ENCODE results near the gene AQP9. TPM values are rescaled to one million over a fixed set of nuclear protein-coding genes. Genes with fewer than 3 reads are reported as not detected.
"Not testable (repeated sequence)": the region's sequence is repeated elsewhere in the genome, so short reads cannot be mapped to it uniquely, and the experiment has no call there.

Gene AQP9
- total RNA-seq, 2 donors from 2014 or later, result 0.17 to 0.18 TPM

DNA sequence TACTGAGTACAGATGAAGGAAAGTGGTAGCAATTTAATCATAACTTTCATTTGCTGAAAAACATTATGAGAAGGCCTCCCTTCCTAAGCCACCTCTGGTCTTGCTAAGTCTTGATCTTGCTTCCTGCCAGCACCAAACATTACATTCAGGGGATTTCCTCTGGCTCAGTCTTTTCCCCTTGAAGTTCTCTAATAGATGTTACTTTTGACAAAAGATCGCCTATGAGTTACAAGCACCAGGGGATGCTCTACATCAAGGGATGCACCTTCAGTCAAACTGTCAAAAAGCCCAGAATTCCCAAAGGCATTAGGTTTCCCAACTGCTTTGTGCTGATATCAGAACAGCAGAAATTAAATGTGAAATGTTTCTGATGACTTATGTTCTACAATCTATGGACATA is 47.3 kb downstream of the AQP9 start:
- Histone ChIP-seq H3K27me3 (replicated peaks; ENCODE audit: insufficient read depth) (no peaks in the 10 kb centered on the region), H3K4me1 (replicated peaks) (no peaks in the 10 kb centered on the region), H3K9me3 (no peaks in the 10 kb centered on the region), H3K36me3 (no peaks in the 10 kb centered on the region), H3K4me3 (no peak overlapping the region), H3K27ac (no peak overlapping the region)
- intact Hi-C loops (cut with DNase I), result loop anchor here (10.0 kb wide), 1 partner anchor 321 kb away; no protein-coding TSS in a partner anchor
- WGBS, result 76% methylated on average over 1 of the region's 1 CpG
- TF ChIP-seq POLR2A (IDR thresholded peaks at IDR 0.05) (no peak), POLR2AphosphoS5 (IDR thresholded peaks at IDR 0.05) (no peak)
- DNase-seq (ENCODE audit: low spot score), result no peak

DNA sequence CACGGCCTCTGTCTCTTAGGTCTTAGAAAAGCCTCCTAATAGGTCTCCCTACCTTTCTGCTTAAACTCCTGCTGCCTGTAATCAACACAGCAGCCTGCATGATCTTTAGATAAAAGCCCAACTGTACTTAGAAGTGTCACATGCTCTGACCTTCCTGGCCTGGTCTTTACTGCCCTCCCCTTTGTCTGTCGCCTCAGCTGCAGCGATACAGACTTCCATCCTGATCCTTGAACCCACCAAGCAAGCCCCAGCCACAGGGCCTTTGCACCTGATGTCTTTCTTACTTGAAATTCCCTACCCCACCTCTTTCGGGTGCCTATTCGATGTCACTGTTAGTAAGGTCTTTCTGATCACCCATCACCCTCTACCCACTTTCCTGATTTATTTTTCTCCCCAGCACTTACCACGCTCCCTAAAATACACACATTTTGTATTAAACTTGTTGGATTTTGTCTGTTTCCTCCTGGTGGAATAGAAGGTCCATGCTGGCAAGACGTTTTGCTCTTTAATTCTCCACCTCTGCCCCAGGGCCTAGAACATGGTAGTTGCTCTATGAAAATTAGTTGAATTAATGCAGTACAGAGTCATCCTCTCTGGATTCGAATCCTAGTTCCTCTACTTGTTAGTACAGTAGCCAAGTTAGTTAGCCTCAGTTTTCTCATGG is 51.1 kb downstream of the AQP9 start:
- H3K27me3 ChIP-seq (replicated peaks; ENCODE audit: insufficient read depth), result no peaks in the 10 kb centered on the region
- no peak for TF ChIP-seq POLR2AphosphoS5 (IDR thresholded peaks at IDR 0.05)
- TF ChIP-seq, protein P1, sequence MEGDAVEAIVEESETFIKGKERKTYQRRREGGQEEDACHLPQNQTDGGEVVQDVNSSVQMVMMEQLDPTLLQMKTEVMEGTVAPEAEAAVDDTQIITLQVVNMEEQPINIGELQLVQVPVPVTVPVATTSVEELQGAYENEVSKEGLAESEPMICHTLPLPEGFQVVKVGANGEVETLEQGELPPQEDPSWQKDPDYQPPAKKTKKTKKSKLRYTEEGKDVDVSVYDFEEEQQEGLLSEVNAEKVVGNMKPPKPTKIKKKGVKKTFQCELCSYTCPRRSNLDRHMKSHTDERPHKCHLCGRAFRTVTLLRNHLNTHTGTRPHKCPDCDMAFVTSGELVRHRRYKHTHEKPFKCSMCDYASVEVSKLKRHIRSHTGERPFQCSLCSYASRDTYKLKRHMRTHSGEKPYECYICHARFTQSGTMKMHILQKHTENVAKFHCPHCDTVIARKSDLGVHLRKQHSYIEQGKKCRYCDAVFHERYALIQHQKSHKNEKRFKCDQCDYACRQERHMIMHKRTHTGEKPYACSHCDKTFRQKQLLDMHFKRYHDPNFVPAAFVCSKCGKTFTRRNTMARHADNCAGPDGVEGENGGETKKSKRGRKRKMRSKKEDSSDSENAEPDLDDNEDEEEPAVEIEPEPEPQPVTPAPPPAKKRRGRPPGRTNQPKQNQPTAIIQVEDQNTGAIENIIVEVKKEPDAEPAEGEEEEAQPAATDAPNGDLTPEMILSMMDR (IDR thresholded peaks at IDR 0.05), result no peak
- TF ChIP-seq POLR2A (IDR thresholded peaks at IDR 0.05), result no peak
- DNase-seq (ENCODE audit: low spot score), result no peak
- intact Hi-C loops (cut with DNase I), result loop anchor here (10.0 kb wide), 1 partner anchor 324 kb away; no protein-coding TSS in a partner anchor
- H3K36me3 ChIP-seq, result no peaks in the 10 kb centered on the region
- WGBS, result 93% methylated on average over 8 of the region's 8 CpGs
- no peaks in the 10 kb centered on the region for H3K9me3 ChIP-seq
- no peaks in the 10 kb centered on the region for H3K4me1 ChIP-seq (replicated peaks)
- no peak overlapping the region for H3K27ac ChIP-seq
- no peak overlapping the region for H3K4me3 ChIP-seq

DNA sequence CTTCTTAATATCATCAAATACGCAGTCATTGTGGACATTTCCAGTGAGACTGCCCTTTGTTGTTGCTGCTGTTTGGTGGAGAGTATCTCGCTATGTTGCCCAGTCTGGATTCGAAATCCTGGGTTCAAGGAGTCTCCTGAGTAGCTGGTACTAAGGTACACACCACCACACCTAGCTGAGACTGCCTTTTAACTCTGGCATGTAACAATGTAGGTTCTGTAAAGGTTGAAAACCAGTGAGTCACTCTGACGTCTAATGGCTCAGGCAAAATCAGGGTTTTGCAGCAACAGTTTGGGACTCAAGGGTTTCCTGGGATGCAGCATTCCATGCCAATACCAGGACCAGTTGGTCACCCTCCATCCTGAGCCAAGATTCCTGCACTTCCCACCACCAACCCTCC is 52.2 kb downstream of the AQP9 start:
- no peaks in the 10 kb centered on the region for H3K36me3 ChIP-seq
- H3K4me1 ChIP-seq (replicated peaks), result no peaks in the 10 kb centered on the region
- no peak overlapping the region for H3K27ac ChIP-seq
- TF ChIP-seq POLR2A (IDR thresholded peaks at IDR 0.05) (no peak), POLR2AphosphoS5 (IDR thresholded peaks at IDR 0.05) (no peak)
- TF ChIP-seq, protein P1 (IDR thresholded peaks at IDR 0.05), result no peak
- no peak for DNase-seq (ENCODE audit: low spot score)
- WGBS, result 84% methylated on average over 4 of the region's 4 CpGs
- intact Hi-C loops (cut with DNase I), result no loop called here
- H3K9me3 ChIP-seq, result no peaks in the 10 kb centered on the region
- no peaks in the 10 kb centered on the region for H3K27me3 ChIP-seq (replicated peaks; ENCODE audit: insufficient read depth)
- H3K4me3 ChIP-seq, result no peak overlapping the region

DNA sequence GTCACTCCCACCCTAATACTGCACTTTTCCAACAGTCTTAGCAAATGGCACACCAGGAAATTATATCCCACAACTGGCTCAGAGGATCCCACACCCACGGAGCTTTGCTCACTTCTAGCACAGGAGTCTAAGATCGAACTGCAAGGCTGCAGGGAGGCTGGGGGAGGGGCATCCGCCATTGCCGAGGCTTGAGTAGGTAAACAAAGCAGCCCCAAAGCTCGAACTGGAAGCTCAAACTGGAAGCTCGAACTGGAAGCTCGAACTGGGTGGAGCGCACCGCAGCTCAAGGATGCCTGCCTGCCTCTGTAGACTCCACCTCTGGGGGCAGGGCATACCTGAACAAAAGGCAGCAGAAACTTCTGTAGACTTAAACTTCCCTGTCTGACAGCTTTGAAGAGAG is 55.5 kb downstream of the AQP9 start:
- H3K27me3 ChIP-seq (replicated peaks; ENCODE audit: insufficient read depth); H3K4me1 ChIP-seq (replicated peaks); H3K9me3 ChIP-seq; H3K4me3 ChIP-seq; H3K27ac ChIP-seq; DNase-seq (ENCODE audit: low spot score); H3K36me3 ChIP-seq; intact Hi-C loops (cut with DNase I): not testable (repeated sequence)
- WGBS, result 76% methylated on average over 9 of the region's 9 CpGs

DNA sequence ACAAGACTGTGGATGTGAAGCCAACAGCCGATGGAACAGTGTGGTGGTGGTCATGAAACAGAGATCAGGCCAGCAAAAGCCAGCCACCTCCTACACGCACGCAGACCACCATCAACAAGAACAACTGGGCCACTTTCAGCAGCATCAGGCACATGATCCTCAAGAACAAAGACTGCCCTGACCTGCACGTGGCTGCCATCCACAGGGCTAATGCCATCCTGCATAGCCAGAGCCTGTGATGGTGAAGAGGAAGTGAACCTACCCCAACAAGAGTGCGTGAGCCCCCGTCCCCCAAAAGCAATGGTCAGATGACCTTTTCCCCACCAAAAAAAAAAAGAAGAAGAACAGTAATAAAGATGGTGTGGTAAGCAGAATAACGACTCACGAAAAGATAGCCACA is 62.6 kb downstream of the AQP9 start:
- no peak for DNase-seq (ENCODE audit: low spot score)
- no peaks in the 10 kb centered on the region for H3K4me1 ChIP-seq (replicated peaks)
- H3K36me3 ChIP-seq, result no peaks in the 10 kb centered on the region
- TF ChIP-seq POLR2AphosphoS5 (IDR thresholded peaks at IDR 0.05) (no peak), POLR2A (IDR thresholded peaks at IDR 0.05) (no peak)
- TF ChIP-seq, protein P1 (IDR thresholded peaks at IDR 0.05), result no peak
- H3K27me3 ChIP-seq (replicated peaks; ENCODE audit: insufficient read depth), result no peaks in the 10 kb centered on the region
- no peak overlapping the region for H3K4me3 ChIP-seq
- WGBS, result 92% methylated on average over 8 of the region's 8 CpGs
- H3K9me3 ChIP-seq, result no peaks in the 10 kb centered on the region
- intact Hi-C loops (cut with DNase I), result no loop called here
- no peak overlapping the region for H3K27ac ChIP-seq

DNA sequence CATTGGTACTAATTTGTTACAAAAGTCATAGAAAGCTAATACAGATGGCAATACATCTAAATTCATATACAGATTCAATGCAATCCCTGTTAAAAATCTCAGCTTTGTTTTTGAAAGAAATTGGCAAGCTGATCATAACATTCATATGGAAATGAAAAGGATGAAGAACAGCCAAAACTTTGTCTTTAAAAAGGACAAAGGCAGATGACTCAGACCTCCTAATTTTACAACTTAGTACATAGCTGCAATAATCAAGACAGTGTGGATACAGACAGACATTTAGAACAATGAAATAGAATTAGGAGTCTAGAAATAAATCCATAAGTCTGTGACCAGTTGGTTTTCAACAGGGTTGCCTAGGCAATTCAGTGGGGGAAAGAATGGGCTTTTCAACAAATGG is 63.3 kb downstream of the AQP9 start:
- Histone ChIP-seq H3K4me3 (no peak overlapping the region), H3K4me1 (replicated peaks) (no peaks in the 10 kb centered on the region), H3K27me3 (replicated peaks; ENCODE audit: insufficient read depth) (no peaks in the 10 kb centered on the region), H3K36me3 (no peaks in the 10 kb centered on the region), H3K27ac (no peak overlapping the region), H3K9me3 (no peaks in the 10 kb centered on the region)
- DNase-seq (ENCODE audit: low spot score), result no peak
- intact Hi-C loops (cut with DNase I), result no loop called here
- TF ChIP-seq POLR2A (IDR thresholded peaks at IDR 0.05) (no peak), POLR2AphosphoS5 (IDR thresholded peaks at IDR 0.05) (no peak)
- TF ChIP-seq, protein P1 (IDR thresholded peaks at IDR 0.05), result no peak
